ENCODE data around the gene SCAI.

DNA sequence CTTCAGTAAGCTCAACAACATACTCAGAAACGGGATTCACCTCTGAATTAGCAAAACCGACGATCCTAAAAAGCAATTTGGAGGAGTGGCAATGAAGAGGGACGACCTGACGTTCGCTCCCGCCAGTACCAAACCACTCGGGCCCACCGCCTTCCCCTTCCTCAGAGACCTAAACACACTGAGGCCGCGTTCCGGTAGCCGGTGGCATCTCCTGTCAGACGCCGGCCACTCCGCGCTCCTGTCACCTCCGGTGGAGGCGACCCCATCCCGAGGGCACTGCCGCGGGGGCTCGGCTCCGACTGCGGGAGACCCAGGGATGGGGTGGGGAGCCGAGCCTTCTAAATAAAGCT, 45.7 kb upstream of the SCAI start:
- TF ChIP-seq, protein P1, sequence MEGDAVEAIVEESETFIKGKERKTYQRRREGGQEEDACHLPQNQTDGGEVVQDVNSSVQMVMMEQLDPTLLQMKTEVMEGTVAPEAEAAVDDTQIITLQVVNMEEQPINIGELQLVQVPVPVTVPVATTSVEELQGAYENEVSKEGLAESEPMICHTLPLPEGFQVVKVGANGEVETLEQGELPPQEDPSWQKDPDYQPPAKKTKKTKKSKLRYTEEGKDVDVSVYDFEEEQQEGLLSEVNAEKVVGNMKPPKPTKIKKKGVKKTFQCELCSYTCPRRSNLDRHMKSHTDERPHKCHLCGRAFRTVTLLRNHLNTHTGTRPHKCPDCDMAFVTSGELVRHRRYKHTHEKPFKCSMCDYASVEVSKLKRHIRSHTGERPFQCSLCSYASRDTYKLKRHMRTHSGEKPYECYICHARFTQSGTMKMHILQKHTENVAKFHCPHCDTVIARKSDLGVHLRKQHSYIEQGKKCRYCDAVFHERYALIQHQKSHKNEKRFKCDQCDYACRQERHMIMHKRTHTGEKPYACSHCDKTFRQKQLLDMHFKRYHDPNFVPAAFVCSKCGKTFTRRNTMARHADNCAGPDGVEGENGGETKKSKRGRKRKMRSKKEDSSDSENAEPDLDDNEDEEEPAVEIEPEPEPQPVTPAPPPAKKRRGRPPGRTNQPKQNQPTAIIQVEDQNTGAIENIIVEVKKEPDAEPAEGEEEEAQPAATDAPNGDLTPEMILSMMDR (IDR thresholded peaks at IDR 0.05), result no peak
- TF ChIP-seq BHLHE40 (IDR thresholded peaks at IDR 0.05; ENCODE audit: low read depth, low read length), result no peak
- no peak for TF ChIP-seq MAFK (IDR thresholded peaks at IDR 0.05; ENCODE audit: partially characterized antibody)
- TF ChIP-seq, protein P2, sequence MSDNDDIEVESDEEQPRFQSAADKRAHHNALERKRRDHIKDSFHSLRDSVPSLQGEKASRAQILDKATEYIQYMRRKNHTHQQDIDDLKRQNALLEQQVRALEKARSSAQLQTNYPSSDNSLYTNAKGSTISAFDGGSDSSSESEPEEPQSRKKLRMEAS (IDR thresholded peaks at IDR 0.05), result no peak
- TF ChIP-seq NR3C1 (IDR thresholded peaks at IDR 0.05), result no peak
- no peak for TF ChIP-seq CHD4 (IDR thresholded peaks at IDR 0.05; ENCODE audit: borderline replicate concordance)
- TF ChIP-seq, protein P3, sequence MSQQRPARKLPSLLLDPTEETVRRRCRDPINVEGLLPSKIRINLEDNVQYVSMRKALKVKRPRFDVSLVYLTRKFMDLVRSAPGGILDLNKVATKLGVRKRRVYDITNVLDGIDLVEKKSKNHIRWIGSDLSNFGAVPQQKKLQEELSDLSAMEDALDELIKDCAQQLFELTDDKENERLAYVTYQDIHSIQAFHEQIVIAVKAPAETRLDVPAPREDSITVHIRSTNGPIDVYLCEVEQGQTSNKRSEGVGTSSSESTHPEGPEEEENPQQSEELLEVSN (IDR thresholded peaks at IDR 0.05; ENCODE audit: borderline replicate concordance, low read depth), result no peak
- TF ChIP-seq POLR2A (IDR thresholded peaks at IDR 0.05; ENCODE audit: low read length), result no peak
- no peak for TF ChIP-seq ZNF302 (CRISPR knock-in tag; IDR thresholded peaks at IDR 0.05)
- TF ChIP-seq CHD2 (IDR thresholded peaks at IDR 0.05; ENCODE audit: low read length, partially characterized antibody), result no peak
- no peak for TF ChIP-seq PHF8 (IDR thresholded peaks at IDR 0.05; ENCODE audit: borderline replicate concordance, low read depth)
